ENCODE data around the gene PARVB.
"Not testable (repeated sequence)": the region's sequence is repeated elsewhere in the genome, so short reads cannot be mapped to it uniquely, and the experiment has no call there.

The PARVB gene

DNA sequence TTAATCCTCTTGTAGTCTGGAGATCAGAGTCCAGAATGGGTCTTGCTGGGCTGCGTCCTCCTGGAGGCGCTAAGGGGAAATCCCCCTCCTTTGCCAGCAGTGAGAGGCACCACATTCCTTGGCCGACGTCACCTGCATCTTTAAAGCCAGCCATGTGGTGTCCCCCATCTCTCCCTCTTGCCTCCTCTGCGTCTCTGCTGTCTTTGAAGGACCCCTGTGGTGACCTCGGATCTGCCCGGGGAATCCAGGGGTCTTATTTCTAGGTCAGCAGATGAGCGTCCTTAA is 27.2 kb upstream of the PARVB start:
- no peak for DNase-seq (ENCODE audit: low read depth in 2 of 2)

DNA sequence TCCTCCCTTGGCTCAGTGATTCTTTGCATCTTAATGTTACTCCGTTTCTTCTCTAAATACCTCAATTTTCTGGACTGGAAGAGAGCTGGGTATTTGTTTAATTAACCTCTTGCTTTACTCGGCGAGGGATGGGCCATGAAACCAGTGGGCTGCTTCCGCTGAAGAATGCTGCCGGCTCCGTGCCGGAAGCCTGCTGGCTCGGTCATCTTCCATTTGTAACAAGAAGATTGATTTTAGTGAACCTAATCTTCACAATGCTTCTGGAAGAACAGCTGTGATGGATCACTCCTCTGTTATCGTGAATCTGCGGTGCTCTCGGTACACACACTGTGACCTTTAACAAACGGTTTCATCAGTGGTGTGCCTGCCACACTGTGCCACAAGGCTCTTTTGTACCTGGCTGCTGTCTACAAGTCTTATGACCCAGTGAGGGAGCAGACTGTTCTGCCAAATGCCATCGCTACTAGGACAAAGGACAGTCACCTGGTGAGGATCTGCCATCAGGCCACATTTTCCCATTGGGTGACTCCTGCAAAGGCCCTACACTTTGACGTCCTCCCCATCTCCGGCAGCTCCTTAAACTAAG is 25.3 kb upstream of the PARVB start:
- DNase-seq (ENCODE audit: low read depth in 2 of 2), result no peak

DNA sequence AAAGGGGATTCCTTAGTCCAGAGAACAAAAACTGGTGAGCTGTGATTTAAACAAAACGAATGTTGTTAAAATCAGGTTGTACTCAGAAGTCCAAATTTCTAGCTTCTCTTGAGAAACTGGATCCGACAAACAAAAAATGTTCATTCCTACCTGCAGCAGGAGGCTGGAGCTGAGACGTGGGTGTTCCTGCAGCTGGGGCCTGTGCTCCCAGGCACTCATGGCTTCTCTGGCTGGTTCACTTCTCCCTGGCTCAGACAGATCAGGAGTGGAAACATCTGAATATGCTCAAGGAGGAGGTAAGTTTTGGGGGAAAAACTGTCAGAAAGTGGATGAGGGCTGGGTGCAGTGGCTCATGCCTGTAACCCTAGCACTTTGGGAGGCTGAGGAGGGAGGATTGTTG is 24.7 kb upstream of the PARVB start:
- DNase-seq (ENCODE audit: low read depth in 2 of 2), result no peak

DNA sequence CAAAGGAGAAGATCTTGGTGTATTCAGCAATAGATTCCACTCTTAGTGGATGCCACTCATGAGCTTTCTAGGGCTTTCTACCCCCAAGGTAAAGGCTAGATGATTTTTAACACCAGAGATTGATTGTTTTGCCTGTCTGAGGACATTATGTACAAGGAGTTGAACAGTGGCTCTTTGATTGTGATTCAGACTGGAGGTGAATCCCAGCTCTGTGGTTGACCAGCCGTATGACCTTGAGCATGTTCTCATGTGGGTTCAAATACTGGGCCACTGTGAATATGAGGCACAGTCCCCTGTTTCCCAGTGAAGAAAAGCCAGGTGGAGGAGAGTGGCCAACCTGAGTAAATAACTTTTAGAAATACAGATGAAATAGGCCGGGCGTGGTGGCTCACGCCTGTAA is 24.0 kb upstream of the PARVB start:
- no peak for DNase-seq (ENCODE audit: low read depth in 2 of 2)

DNA sequence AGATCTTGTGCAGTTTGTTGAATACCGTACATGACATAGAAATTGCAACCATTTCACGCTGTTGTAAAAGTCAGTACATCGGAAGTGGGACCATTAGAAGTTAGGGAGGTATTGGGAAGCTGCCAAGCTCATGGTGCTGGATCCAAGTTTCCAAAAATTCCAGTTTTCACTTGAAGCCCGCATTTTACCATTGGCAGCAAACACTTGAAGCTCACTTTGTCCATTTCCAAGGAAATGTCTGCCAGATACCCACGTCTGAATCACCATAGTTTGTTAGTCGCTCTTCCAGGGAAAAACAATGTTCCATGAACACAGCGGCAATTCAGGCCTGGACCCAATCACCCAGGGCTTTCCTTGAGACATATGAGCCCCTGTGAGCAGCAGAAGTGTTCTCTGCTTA is 22.6 kb upstream of the PARVB start:
- DNase-seq (ENCODE audit: low read depth in 2 of 2), result no peak

DNA sequence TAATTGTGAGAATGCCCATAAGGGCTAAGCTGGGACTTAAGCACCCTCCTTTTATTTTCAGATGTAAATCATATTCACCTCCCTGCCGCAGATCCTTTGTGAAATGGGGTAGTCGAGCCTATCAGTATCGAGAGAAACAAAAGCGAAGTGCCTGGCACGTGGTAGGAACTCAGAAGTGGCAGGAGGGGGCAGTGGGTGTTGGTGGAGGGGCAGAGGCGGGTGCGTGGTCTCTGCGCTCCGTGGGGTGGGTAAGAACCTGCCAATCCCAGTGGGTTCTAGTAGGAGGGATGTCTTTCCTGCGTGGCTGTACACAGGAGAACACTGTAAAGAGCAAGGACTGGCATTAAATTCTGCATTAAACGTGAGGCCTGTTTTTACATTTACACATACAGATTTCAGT is 21.8 kb upstream of the PARVB start:
- DNase-seq (ENCODE audit: low read depth in 2 of 2), result no peak

DNA sequence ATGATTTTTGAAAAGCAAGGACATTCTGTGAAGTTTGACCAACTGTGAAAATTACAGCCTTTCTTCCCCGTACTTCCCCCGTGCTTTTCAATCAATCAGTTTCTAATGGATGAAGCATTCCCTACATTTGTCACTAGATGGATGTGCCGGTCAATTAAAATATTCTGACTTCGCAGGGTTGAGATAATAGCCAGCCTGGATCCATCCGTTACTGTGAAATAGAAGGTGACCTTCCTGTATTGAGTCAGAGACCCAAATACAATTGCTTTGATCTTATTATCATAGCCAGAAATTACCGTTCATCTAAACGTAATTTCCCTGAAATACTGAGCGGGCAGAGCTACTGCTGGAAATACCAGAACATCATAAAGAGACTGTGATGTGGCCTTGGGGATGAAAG is 21.1 kb upstream of the PARVB start:
- DNase-seq (ENCODE audit: low read depth in 2 of 2), result no peak

DNA sequence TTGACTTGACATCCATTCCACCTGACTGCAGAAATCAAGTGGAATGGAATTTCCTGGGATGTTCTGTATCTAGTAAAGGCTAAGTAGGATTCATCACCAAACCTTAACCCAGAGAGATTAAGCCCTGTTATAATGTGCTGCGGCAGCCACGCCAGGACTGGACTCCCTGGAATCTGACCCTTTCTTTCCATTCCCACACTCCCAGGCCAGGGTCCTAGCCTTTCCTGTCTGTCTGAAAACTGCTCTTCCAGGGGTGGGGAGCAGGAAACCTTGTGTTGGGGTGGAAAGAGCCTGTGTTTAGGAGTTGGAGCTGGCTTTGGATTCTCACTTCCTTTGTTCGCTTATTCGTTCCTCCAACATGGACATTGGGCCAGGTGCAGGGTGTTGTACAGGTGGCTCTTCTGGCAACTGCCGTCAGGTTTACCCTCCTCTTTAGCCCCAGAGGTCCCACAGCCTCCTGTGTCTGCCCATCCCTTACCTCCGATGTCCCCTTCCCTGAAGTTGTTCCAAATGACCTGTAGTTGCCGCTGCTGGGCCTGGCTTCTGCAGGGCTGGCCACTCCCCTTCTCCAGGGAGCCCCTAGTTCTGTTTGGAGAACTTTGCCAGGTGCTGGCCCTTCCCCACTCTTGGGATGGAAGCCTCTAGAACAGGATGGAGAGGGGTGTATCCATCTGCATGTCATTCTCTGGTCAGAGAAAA is 20.5 kb upstream of the PARVB start:
- DNase-seq (ENCODE audit: low read depth in 2 of 2), result no peak

DNA sequence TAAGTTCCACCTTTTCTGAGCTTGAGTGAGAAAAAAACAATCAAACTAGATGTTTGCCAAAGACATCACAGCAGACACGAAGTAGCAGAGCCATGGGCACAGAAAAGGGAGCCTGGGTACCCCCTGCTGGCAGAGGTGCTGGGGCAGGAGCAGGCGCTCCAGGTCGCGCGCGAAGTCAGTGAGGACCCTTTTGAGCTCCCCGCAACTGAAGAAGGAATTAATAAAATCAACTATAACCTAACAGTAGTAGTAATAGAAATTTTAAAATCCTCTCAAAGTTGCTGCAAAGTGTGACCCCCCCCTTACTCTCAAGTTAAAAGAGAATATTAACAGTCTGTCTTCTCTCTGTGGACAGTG is 20.0 kb upstream of the PARVB start:
- DNase-seq (ENCODE audit: low read depth in 2 of 2), result no peak

DNA sequence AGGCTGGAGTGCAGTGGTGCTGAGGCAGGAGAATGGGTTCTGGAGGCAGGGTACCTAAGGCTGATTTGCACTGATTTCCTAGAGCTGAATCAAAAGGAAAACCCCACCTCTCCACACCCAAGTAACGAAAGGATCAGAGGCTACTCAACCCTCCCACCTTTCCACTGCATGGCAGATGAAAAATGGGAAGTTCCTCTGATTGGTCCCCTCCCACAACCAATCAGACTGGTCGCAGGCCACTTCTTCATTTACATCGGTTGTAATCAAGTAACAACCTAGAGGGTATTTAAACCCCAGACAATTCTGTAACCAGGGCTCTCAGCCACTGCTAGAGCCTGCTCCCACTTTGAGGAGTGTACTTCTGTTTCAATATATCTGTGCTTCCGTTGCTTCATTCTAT is 18.6 kb upstream of the PARVB start:
- DNase-seq (ENCODE audit: low read depth in 2 of 2), result no peak

DNA sequence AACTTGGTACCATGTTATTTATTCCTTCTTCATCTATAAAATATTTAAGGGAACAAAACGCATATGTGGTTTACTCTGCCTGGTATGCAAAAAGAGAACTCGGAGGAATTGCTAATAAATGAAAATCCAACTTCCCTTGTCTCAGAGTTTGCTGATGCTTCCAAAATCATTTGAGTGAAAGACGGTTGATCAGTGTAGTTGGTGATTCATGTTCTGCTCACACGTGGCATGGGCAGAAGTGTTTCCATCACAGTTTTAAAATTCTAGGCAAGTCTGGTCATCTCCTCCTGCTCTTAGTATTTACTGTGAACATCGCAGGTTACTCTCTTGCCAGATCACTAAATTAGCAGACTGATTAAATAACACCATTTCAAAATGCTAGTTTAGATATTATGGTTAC is 11.9 kb upstream of the PARVB start:
- no peak for DNase-seq (ENCODE audit: low read depth in 2 of 2)

DNA sequence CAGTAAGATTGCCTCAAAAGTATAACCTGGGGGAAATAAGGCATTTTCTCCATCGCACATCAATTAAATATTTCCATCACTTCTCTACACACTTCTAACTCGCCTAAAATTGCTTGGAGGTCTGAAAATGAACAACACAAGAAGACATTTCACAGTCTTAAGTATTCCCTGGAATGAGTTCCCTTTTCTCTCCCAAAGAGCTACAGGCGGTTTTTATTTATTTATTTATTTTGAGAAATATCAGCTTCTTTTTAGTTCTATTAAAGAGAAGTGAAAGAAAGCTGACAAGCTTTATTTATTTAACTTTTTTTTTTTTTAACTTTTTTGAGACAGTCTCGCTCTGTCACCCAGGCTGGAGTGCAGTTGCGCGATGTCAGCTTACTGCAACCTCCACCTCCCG is 11.5 kb upstream of the PARVB start:
- DNase-seq (ENCODE audit: low read depth in 2 of 2), result no peak

DNA sequence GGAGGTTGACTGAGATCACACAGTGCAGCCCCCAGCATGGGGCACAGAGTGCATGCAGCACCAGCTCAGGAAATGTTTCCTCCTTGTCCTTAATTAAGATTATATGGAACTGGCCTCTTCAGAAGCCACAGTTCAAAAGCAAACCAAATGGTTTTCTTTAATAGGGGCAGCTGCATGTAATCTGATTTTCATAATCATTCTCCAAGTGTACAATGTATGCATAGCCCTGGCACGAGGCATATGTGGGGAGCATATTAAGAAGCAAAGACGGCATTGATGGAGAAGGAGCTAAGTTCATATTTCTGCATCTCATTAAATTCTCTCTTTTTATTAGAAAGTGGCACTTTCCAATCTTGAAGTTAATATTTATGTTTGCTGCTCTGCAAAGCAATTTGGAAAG is 9.9 kb upstream of the PARVB start:
- DNase-seq (ENCODE audit: low read depth in 2 of 2), result no peak

DNA sequence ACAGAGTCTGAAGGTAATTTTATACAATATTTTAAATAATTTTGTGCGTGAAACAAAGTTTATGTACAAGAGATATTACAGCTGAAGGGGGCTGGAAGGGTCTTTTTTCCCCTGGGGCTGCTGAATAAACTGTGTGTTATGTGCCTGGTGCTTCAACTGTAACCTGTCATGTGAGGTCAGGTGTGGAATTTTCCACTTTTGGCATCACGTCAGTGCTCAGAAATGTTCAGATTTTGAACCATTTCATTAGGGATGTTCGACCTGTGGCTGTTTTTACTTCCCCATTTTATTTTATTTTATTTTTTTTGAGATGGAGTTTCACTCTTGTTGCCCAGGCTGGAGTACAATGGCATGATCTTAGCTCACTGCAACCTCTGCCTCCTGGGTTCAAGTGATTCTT is 7.5 kb upstream of the PARVB start:
- not testable (repeated sequence) for DNase-seq (ENCODE audit: low read depth in 2 of 2)

DNA sequence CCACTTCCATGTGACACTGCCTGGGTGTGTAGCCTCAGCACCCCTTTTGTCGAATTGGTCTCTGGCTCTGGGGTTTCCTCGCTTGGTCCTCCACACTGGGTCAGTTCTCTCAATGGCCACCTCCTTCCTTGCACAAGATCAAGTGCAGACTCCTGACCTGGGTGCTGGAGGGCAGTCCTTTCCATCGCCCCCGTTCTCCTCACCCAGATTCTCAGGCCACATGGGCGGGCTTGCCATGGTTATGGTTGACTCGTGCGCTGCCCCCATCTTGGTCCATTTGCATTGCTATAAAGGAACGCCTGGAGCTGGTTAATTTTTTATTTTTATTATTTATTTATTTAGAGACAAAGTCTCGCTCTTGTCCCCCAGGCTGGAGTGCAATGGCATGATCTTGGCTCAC is 5.5 kb upstream of the PARVB start:
- DNase-seq (ENCODE audit: low read depth in 2 of 2), result no peak

DNA sequence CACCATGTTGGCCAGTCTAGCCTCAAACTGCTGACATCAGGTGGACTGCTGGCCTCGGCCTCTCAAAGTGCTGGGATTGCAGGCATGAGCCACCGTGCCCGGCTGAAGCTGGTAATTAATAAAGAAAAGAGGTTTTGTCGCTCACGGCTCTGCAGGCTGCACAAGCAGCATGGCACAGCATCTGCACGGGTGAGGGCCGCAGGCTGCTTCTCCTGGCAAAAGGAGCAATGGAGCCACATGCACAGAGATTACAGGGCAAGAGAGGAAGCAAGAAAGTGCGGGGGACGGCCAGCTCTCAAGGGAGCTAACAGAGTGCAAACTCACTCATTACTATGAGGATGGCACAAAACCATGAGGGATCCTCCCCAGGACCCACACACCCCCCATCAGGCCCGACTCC is 4.7 kb upstream of the PARVB start:
- no peak for DNase-seq (ENCODE audit: low read depth in 2 of 2)

DNA sequence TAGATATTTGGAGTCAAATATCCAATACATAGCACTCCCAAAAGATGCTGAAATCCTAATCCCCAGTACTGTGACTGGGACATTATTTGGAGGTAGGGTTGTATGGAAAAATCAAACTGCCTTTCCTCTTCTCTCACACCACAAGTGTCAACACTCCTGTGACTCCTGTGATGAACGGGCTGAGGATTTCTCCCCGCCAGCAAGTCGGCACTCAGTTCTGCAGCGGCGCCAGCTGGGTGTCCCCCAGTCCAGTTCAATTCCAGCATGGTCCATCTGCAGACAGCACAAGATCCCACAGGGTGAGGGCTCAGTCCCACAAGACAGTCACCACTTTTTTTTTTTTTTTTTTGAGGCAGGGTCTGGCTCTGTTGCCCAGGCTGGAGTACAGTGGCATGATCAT is 4.3 kb upstream of the PARVB start:
- DNase-seq (ENCODE audit: low read depth in 2 of 2), result no peak

DNA sequence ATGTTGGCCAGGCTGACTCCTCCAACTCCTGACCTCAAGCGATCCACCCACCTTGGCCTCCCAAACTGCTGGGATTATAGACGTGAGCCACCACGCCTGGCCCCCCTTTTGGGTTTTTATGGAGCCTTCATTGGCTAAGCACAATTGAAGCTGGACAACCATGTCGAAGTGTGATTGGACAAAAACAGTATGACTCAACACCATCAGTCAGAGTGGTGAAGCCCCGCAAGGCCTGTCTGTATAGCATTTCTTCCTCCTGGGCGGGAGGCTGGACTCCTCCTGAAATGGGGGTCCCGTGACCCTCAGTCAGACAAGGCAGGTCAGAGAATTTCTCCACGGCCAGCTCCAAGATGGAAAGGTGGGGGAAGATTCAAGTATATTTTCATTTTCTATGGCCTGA is 3.1 kb upstream of the PARVB start:
- no peak for DNase-seq (ENCODE audit: low read depth in 2 of 2)

DNA sequence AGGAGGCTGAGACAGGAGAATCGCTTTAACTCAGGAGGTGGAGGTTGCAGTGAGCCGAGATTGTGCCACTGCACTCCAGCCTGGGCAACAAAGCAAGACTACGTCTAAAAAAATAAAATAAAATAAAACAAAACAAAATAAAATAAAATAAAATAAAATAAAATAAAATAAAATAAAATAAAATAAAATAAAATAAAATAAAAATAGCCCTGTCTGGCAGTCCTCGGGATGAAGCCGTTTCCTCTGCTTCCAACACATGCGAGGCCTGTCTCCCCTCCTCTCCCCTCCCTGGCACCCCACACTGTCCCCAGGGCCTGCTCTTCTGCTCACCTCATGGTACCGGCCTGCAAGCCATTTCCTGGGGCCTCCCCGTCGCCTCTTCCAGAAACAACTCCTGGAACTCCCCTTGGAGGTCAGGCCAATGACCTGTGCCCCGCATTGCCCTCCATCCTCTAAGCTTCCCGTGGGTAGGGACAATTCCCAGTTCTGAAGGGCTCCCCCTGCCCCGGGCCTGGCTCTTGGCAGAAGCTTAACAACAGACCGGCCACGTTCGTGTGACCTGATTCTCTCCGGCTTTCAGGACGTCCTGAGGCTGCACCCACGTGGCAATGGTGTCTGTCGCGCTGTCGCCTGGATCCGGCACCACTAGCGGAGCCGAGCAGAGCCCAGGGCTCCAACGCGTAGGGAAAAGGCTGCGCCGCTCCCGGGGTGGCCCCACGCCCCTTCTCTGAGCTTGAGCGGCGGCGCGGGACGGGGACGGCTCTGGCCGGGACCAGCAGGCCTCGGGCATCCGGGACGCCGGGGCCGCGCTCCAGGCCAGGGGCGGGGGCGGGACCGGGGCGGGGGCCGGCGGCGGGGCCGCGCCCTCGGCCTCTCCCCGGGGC is 456 bp upstream of the PARVB start:
- no peak for DNase-seq (ENCODE audit: low read depth in 2 of 2)

DNA sequence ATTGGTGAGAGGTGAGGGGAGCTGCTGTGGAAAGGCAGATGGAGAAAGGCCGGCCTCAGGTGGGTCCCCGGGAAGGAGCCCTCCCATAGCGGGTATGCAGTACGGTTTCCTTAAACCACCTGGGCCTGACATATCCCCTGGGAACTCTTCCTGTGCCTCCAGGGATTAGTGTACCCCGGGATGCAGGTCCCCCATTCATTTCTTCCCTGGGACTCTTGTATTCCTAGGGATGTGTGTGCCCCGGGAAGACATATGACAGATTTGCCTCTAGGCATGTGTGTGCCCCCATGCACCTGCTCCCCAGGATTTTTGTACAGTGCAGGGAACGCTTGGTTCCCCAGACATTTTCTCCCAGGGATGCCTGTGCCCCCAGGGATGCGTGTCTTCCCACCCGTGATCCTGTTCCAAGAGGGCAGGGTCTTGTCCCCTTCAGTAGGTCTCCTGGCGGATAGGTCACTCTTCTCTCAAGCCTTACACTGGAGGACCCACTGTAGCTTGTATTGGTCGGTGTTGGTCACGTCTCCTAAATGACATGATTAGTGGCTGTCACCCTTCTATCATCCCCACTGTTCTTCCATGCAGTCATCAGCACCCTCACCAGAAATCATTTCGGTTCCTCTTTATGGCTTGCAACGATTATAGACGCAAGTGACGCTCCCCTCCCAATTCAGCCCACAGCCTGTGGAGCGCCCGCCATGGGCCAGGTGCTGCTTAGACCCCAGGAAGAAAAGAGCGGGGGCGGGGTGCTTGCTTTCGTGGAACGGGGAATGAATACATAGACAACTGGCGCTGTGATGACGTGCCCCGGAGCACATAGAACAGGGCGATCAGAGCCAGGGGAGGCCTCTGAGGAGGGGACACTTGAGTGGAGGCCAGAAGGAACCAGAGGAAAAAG is 1.3 kb downstream of the PARVB start:
- no peak for DNase-seq (ENCODE audit: low read depth in 2 of 2)

DNA sequence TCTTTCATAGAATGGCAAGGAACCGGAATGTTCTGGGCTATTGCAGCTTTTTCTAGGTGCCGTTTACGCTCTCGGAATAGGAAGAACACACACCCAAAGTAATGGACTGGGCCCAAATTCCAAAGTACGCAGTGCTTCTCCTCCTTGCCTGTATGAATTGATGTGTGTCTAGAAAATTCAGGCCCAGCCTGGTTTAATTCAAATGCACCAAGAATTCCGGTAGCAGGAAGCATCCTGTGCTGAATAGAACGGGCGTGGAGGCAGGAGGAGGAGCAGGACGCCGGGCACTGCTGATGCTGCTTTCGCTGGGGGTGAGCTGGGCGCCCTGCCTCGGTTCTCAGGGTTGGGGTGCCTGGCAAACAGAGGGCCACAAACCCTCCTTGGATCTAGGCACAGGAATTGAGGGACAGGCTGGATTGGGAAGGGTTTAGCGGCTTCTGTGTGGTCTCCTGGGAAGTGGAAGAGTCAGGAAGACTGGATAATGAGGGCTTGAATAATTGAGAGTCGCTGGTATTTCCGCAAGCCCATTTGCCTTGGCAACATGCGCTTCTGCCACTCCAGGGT is 2.0 kb downstream of the PARVB start:
- no peak for DNase-seq (ENCODE audit: low read depth in 2 of 2)

All from fibroblast of skin of left biceps (primary cell).